Type B pancreatic cell (in vitro differentiated cells): ENCODE results near the gene TENT4A. TPM values are rescaled to one million over a fixed set of nuclear protein-coding genes. Genes with fewer than 3 reads are reported as not detected.
A peak's percentile ranks its signal among the peaks of the same experiment; 100 is the strongest.

Source experiments
- DNase-seq: peaks from one replicate; pipeline ENCODE4 v3.0.0; 2021; ENCODE audit warnings: mixed read lengths; ENCODE audit not compliant: unreplicated experiment; ENCODE audit errors: extremely low spot score
- H3K27ac Mint-ChIP-seq: 2 replicates; pipeline ENCODE4 v1.8.0; 2021; ENCODE audit warnings: mild to moderate bottlenecking, mixed read lengths
- H3K27me3 Mint-ChIP-seq: 2 replicates; pipeline ENCODE4 v1.8.0; 2021; ENCODE audit warnings: mixed read lengths
- H3K36me3 Mint-ChIP-seq: 2 replicates; pipeline ENCODE4 v1.8.0; 2021; ENCODE audit warnings: mixed read lengths
- H3K4me1 Mint-ChIP-seq: one replicate; pipeline ENCODE4 v1.8.0; 2021; ENCODE audit warnings: mixed read lengths; ENCODE audit not compliant: unreplicated experiment
- H3K4me3 Mint-ChIP-seq: 2 replicates; pipeline ENCODE4 v1.8.0; 2021; ENCODE audit warnings: mild to moderate bottlenecking, mixed read lengths
- H3K9me3 Mint-ChIP-seq: 2 replicates; pipeline ENCODE4 v1.8.0; 2021; ENCODE audit warnings: mixed read lengths
- total RNA-seq: library from RNA; stranded (reverse); gene quantifications from 2 replicates; pipeline ENCODE4 v1.2.1, GENCODE V29; 2021; ENCODE audit warnings: low replicate concordance
- TF ChIP-seq, protein P1 (sequence below): fragments of 200-600 bp; sonication (generic); conservative IDR thresholded peaks from 2 replicates; pipeline ENCODE4 v1.5.0; 2021; ENCODE audit warnings: antibody characterized with exemption, mild to moderate bottlenecking

Gene TENT4A
- total RNA-seq, 1 donor from 2014 or later, result 34.1 TPM

GRCh38 chr5:6718161-6718681 lies 5.0 kb downstream of the TENT4A start:
- DNase-seq, result peak; percentile 58
- H3K27ac Mint-ChIP-seq, result peak overlapping the region; percentile 50

DNA sequence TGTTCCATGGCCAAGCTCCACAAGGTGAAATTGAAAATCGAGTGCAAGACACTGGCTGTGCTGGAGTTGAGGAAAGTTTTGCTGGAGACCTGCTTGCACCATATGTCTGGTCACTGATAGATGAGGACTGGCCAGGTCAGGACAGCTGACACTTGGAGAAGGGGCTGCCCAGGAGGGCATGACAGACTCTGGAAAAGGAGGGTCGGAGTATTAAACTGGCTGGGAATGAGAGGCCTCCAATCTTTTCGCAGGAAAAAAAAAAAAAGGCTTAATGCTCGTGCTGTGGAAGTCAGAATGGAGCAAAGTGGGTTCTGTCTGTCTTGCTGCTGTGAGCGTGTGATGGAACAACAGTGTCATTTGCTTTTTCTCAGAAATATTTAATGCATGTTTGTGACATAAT lies 5.5 kb downstream of the TENT4A start:
- Mint-ChIP-seq H3K27ac (no peak overlapping the region), H3K4me3 (peak overlapping the region; percentile 49), H3K36me3 (peaks cover 4% of the 10 kb centered on the region), H3K4me1 (peaks cover 81% of the 10 kb centered on the region), H3K27me3 (no peaks in the 10 kb centered on the region), H3K9me3 (no peaks in the 10 kb centered on the region)
- peak; percentile 37 for DNase-seq
- TF ChIP-seq, protein P1, sequence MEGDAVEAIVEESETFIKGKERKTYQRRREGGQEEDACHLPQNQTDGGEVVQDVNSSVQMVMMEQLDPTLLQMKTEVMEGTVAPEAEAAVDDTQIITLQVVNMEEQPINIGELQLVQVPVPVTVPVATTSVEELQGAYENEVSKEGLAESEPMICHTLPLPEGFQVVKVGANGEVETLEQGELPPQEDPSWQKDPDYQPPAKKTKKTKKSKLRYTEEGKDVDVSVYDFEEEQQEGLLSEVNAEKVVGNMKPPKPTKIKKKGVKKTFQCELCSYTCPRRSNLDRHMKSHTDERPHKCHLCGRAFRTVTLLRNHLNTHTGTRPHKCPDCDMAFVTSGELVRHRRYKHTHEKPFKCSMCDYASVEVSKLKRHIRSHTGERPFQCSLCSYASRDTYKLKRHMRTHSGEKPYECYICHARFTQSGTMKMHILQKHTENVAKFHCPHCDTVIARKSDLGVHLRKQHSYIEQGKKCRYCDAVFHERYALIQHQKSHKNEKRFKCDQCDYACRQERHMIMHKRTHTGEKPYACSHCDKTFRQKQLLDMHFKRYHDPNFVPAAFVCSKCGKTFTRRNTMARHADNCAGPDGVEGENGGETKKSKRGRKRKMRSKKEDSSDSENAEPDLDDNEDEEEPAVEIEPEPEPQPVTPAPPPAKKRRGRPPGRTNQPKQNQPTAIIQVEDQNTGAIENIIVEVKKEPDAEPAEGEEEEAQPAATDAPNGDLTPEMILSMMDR, result no peak

More at GRCh38 chr5:6718161-6718681, 5.0 kb downstream of the TENT4A start:
- TF ChIP-seq, protein P1, result no peak
- peaks cover 76% of the 10 kb centered on the region for H3K4me1 Mint-ChIP-seq
- H3K9me3 Mint-ChIP-seq, result no peaks in the 10 kb centered on the region
- H3K4me3 Mint-ChIP-seq, result peak overlapping the region; percentile 49
- H3K36me3 Mint-ChIP-seq, result peaks cover 4% of the 10 kb centered on the region
- no peaks in the 10 kb centered on the region for H3K27me3 Mint-ChIP-seq

GRCh38 chr5:6719417-6719816 lies 6.2 kb downstream of the TENT4A start:
- Mint-ChIP-seq H3K4me3 (no peak overlapping the region), H3K27ac (peak overlapping the region; percentile 21), H3K4me1 (peaks cover 88% of the 10 kb centered on the region), H3K36me3 (peaks cover 6% of the 10 kb centered on the region), H3K9me3 (no peaks in the 10 kb centered on the region), H3K27me3 (no peaks in the 10 kb centered on the region)
- DNase-seq, result peak; percentile 55
- TF ChIP-seq, protein P1, result no peak

DNA sequence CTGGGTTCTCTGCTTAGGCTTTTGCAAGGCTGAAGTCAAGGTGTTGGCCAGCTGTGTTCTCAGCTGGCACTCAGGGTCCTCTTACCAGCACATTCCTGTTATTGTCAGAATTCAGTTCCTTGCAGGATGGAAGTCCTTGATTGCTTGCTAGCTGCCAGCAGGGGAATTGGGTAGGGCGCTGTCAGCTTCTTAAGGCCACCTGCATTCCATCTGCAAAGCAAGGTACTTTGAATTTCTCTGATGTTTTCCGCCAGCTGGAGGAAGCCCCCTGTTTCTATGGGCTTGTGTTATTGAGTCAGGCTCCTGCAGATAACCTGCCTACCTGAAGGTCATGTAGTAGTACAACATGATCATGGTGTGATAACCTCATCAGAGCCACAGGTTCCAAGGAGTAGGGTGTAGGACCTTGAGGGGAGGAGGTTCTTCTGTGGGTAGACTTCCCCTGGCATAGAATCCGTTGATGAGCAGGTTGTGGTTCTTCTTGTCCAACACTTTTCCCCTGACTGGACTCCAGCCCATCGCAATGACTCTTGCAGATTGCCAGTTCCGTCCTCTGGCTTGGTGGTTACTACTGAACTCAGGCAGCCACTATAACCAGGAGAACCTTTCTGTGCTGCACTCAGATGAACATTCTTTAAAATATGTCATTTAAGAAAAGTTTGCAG lies 6.8 kb downstream of the TENT4A start:
- Mint-ChIP-seq H3K27ac (peak overlapping the region; percentile 21), H3K36me3 (peaks cover 9% of the 10 kb centered on the region), H3K4me3 (peak overlapping the region; percentile 39), H3K4me1 (peaks cover 90% of the 10 kb centered on the region), H3K9me3 (no peaks in the 10 kb centered on the region), H3K27me3 (no peaks in the 10 kb centered on the region)
- TF ChIP-seq, protein P1, result no peak
- DNase-seq, result peak; percentile 39

DNA sequence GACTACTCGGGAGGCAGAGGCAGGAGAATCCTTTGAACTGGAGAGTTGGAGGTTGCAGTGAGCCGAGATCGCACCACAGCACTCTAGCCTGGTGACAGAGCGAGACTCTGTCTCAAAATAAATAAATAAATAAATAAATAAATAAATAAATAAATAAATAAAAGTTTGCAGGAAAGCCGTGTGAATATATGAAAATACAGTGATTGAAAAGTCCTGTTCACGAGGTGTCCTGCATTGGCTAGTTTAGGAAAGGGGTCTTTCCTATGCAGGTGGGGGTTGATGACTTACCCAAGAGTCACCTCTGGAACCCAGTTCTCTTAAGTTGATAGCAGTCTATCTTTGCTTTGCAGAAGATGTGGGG lies 7.3 kb downstream of the TENT4A start:
- Mint-ChIP-seq H3K27ac (no peak overlapping the region), H3K9me3 (no peaks in the 10 kb centered on the region), H3K36me3 (peaks cover 9% of the 10 kb centered on the region), H3K4me3 (peak overlapping the region; percentile 39), H3K4me1 (peaks cover 87% of the 10 kb centered on the region), H3K27me3 (no peaks in the 10 kb centered on the region)
- DNase-seq, result no peak
- TF ChIP-seq, protein P1, result no peak
